ENCODE measurements around the gene KRT37.

KRT37 gene

DNA sequence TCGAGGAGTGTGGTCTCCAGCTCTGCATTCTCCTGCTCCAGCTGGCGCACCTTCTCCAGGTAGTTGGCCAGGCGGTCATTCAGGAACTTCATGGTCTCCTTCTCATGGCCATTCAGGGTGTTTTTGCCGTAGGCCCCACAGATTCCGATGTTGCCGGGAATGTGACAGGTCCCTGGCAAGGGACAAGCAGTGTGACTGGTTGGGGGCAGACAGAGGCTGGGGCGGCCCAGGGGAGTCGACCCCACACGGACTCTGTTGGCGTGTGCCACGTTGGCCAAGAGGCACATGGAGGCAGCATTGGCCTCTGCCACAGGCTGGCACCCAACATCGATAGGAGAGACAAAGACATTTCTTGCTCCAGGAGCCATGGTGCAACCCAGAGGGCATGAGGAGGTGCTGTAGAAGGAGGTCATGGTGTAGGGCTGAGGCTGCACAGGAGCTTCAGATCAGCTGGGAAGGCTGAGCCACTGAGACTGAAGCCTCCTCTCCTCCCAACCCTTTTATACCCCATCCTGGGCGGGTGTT, at the start of gene KRT37:
KRT37 (minus strand) TSS at position 475 of the 525 bp plus-strand sequence; CDS start at position 413, 62 bp downstream.
- no peak for DNase-seq

GRCh38 chr17:41468346-41468745, 44.0 kb upstream of the KRT37 start:
- no peak for DNase-seq

DNA sequence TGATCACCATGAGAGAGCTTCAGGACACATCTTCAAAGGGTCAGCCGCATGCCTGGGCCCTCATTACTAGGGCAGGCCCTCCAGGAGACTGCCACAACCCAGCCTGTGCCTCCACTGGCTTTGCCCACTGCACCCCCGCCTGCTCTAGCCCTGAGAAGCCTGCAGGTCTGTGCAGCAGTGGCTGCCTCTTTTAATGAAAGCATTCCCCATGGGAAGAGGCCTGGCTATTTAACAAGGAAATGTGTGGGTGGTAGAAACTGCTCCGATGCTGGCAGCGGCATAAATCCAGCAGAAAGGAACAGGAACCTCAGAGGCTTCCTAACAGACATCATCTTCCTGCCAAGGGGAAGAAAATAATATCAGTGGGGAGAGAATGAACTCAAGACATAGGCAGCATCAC, 43.2 kb upstream of the KRT37 start:
- no peak for DNase-seq

- DNase-seq = no peak
These were observed 42.6 kb upstream of the KRT37 start, which contains the start of gene KRT32 for GRCh38 chr17:41466988-41467387. Gene KRT32 (minus strand): TSS chr17:41467386. CDS start chr17:41467325, 61 bp downstream.

GRCh38 chr17:41464682-41465081, 40.3 kb upstream of the KRT37 start:
- no peak for DNase-seq

DNA sequence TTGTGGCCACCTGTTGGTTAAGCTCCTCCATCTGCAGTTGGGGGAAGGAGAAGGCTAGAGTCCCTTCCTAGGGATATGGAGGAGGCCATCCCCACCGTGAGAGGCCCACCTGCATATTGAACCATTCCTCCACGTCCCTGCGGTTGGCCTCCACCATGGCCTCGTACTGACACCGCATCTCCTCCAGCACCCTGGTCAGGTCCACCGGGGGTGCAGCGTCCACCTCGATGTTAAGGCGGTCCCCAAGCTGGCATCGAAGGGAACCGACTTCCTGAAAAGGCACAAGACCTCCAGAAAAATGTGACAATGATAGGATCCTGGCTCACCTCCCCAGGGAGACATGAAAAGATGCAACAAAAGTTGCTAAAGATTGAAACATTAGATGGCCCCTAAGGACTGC, 39.8 kb upstream of the KRT37 start:
- DNase-seq = no peak

- no peak for DNase-seq
These were observed 39.4 kb upstream of the KRT37 start for GRCh38 chr17:41463746-41464145.

- no peak for DNase-seq
These were observed 38.3 kb upstream of the KRT37 start for GRCh38 chr17:41462705-41463104.

DNA sequence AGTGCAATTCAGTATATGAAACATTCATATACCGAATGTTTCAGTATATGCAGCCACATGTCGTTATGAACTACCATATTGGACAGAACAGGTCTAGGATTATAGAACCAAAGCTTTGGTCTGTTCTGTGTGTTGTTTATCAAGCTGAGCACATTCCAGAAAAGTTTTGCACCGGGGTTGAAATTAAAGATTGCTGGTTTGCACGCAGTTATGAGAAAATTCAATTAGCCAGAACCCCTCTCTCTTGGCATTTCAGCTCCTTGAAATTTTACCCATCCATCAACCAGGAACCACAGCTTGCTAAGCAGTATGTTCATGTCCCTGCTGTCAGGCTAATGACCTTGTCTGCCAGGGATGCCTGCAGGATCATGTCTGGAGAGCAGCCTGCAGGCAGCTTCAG, 33.3 kb upstream of the KRT37 start:
- DNase-seq = no peak

DNA sequence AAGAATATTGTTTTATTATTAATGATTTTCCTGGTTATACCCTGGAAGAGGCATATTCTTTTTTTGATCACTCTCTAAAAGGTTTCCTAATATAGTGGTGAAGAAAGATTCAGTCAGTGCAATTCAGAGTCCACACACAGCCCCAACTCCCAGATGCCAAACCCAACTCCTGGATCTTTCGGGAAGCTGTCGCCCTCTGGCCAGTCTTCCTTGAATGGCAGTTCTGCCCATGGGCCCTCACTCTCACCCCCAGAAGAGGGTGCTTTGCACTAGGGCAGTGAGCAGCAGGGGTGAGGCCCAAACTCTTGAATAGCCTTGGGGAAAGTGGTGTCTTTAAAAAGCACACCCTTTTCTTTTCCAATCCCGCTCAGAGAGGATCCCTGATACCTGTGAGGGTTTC, 31.8 kb upstream of the KRT37 start:
- no peak for DNase-seq

GRCh38 chr17:41455236-41455635, 30.9 kb upstream of the KRT37 start:
- DNase-seq = no peak

- no peak for DNase-seq
These were observed 28.7 kb upstream of the KRT37 start for GRCh38 chr17:41453066-41453465.

- no peak for DNase-seq
These were observed 27.9 kb upstream of the KRT37 start for GRCh38 chr17:41452281-41452680.

DNA sequence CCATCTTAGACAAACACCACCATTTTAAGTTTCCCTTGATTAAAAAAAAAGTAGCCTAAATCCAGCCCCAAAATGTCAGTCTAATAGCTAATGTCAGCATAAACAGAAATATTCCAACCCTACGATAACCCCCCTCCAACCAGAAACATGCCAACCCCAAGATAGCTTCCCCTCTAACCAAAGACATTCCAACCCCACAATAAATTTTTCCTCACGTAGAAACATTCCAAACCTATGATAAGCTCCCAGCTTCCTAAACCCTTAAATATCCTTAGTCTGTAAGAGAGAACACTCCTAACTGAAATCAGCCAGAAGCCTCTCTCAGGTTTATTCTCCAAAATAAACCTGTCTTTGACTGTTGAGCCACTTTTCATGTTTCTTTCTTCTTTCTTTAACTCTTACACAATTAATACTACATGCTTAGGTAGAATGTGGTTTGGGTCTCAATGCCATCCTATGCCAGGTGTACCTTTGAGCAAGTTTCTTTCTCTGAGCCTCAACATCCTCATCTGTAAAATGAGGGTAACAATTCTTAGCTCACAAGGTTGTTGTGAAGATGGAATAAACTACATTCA, 26.9 kb upstream of the KRT37 start:
- no peak for DNase-seq

GRCh38 chr17:41449008-41449407, 24.6 kb upstream of the KRT37 start:
- DNase-seq = no peak

GRCh38 chr17:41448506-41448905, 24.1 kb upstream of the KRT37 start:
- DNase-seq = no peak

DNA sequence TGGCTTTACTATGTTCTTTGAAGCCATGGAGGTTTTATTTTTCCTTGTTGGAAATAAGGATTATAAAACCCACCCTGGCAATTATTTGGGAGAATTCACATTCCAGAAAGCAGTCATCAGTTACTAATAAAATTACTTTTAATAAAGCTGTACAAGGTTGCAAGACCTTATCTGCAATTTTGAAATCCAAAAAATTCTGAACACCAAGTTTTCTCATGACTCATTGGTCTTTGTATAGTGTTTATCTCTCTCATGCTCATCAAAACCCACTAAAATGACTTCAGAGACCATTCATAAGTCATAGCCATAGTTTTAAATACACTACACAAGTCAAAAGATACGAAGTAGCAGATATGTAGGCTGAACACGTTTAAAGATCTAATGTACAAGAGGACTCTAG, 22.4 kb upstream of the KRT37 start:
- DNase-seq = peak in 1 of 2 donors; percentile 9

GRCh38 chr17:41444640-41445039, 20.3 kb upstream of the KRT37 start:
- DNase-seq = no peak

DNA sequence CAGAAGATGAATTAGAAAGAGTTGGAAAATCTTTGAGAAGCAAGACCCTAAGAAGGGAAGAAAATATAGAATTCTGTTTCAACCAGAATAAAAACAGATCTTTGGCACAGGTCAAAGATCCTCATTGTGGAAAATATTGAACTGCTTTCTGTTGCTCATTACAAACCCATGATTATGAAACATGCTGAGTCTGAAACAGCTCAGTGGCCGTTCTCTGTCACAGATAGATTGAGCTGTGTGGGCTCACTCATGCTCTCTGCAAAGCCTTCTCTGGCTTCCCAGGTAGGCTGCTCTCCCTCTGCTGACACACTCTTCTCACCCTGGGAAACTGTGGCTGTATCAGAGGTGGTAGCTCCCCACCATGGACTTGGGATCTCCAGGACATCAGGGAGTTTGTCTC, 19.8 kb upstream of the KRT37 start:
- DNase-seq = no peak

DNA sequence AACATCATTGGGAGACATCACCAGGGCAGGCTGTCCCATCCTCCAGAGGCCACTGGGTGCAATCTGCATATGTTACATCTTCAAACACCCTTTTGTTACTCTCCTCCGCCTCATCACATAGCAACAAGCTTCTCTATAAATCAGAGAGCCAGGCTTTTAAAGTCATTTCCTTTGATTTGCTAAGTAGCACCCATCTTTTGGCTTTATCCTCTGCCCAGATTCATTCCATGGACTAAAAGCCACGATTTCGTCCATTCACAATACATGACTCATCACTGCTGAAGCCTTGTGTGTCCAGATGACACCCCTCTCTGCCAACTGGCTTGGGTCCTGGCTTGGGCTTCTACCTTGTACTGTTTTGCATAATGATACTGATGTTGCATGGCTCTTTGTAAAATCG, 18.4 kb upstream of the KRT37 start:
- DNase-seq = no peak

GRCh38 chr17:41440531-41441033, 16.2 kb upstream of the KRT37 start, which contains the start of gene KRT38:
Gene KRT38 (minus strand): TSS chr17:41440983. CDS start chr17:41440921, 62 bp downstream.
- DNase-seq = no peak

- DNase-seq = no peak
These were observed 15.0 kb upstream of the KRT37 start for GRCh38 chr17:41439375-41439774.

GRCh38 chr17:41437769-41438168, 13.4 kb upstream of the KRT37 start:
- DNase-seq = no peak

- no peak for DNase-seq
These were observed 12.9 kb upstream of the KRT37 start for GRCh38 chr17:41437254-41437653.

DNA sequence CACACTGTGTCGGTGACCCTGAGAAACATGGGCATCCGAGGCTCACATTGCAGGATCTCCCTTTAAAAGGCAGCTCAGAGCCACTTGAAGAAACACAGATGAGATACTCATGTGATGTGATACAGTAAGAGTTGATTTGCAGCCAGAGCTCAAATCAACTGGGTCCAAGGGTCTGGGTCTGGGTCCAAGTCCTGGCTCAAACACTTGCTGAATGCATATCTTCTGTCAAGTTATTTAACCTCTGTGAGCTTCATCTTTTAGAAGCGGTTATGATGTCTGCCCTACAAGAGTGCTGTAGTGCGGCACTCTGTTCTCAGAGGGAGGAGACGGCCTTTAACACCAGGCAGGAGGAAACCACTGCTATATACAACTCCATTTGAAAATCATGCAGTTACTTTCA, 10.0 kb upstream of the KRT37 start:
- DNase-seq = no peak

Measured in inflammatory macrophage treated with lipopolysaccharide for 1 hour (primary cell).